GM18505 (cell line): ENCODE measurements around the gene CDX2.

Experiments used
- ATAC-seq: cut with Tn5 transposase; IDR thresholded peaks from one replicate; pipeline ENCODE4 v1.9.1; 2021; ENCODE audit not compliant: unreplicated experiment
- POLR2A ChIP-seq: IDR thresholded peaks from 4 replicates; pipeline ENCODE4 v1.6.1; 2011; ENCODE audit warnings: borderline replicate concordance; ENCODE audit not compliant: insufficient read depth, insufficient read length; ENCODE audit errors: extremely low read depth

Gene CDX2

GRCh38 chr13:27972478-27972820, 3.3 kb upstream of the CDX2 start:
- ATAC-seq, result no peak
- TF ChIP-seq POLR2A, result no peak

GRCh38 chr13:27971776-27972477, 2.8 kb upstream of the CDX2 start:
- no peak for TF ChIP-seq POLR2A
- ATAC-seq, result no peak

GRCh38 chr13:27971236-27971645, 2.1 kb upstream of the CDX2 start:
- no peak for ATAC-seq
- no peak for TF ChIP-seq POLR2A

- no peak for ATAC-seq
Observed at GRCh38 chr13:27970382-27971235, 1.5 kb upstream of the CDX2 start.

GRCh38 chr13:27969866-27970229, 733 bp upstream of the CDX2 start:
- no peak for ATAC-seq
- TF ChIP-seq POLR2A, result no peak

More at GRCh38 chr13:27970382-27971235, 1.5 kb upstream of the CDX2 start:
- TF ChIP-seq POLR2A, result no peak

GRCh38 chr13:27968316-27969081, 616 bp downstream of the CDX2 start:
- no peak for TF ChIP-seq POLR2A
- ATAC-seq, result no peak

GRCh38 chr13:27967736-27968315, 1.3 kb downstream of the CDX2 start:
- no peak for TF ChIP-seq POLR2A
- no peak for ATAC-seq

- TF ChIP-seq POLR2A, result no peak
- no peak for ATAC-seq
Observed at GRCh38 chr13:27967203-27967735, 1.8 kb downstream of the CDX2 start.

GRCh38 chr13:27966641-27967202, 2.4 kb downstream of the CDX2 start:
- no peak for TF ChIP-seq POLR2A
- ATAC-seq, result no peak

- no peak for TF ChIP-seq POLR2A
- ATAC-seq, result no peak
Observed at GRCh38 chr13:27965740-27966640, 3.1 kb downstream of the CDX2 start.

- TF ChIP-seq POLR2A, result no peak
- no peak for ATAC-seq
Observed at GRCh38 chr13:27965343-27965739, 3.8 kb downstream of the CDX2 start.
